Type B pancreatic cell (in vitro differentiated cells): ENCODE measurements around the gene LRMDA. TPM values are rescaled to one million over a fixed set of nuclear protein-coding genes. Genes with fewer than 3 reads are reported as not detected.

ENCODE experiments used
- DNase-seq: peaks from one replicate; pipeline ENCODE4 v3.0.0; 2021; ENCODE audit warnings: mixed read lengths; ENCODE audit not compliant: unreplicated experiment; ENCODE audit errors: extremely low spot score
- H3K27ac Mint-ChIP-seq: 2 replicates; pipeline ENCODE4 v1.8.0; 2021; ENCODE audit warnings: mild to moderate bottlenecking, mixed read lengths
- H3K27me3 Mint-ChIP-seq: 2 replicates; pipeline ENCODE4 v1.8.0; 2021; ENCODE audit warnings: mixed read lengths
- H3K36me3 Mint-ChIP-seq: 2 replicates; pipeline ENCODE4 v1.8.0; 2021; ENCODE audit warnings: mixed read lengths
- H3K4me1 Mint-ChIP-seq: one replicate; pipeline ENCODE4 v1.8.0; 2021; ENCODE audit warnings: mixed read lengths; ENCODE audit not compliant: unreplicated experiment
- H3K4me3 Mint-ChIP-seq: 2 replicates; pipeline ENCODE4 v1.8.0; 2021; ENCODE audit warnings: mild to moderate bottlenecking, mixed read lengths
- H3K9me3 Mint-ChIP-seq: 2 replicates; pipeline ENCODE4 v1.8.0; 2021; ENCODE audit warnings: mixed read lengths
- CTCF ChIP-seq: fragments of 200-600 bp; sonication (generic); conservative IDR thresholded peaks from 2 replicates; pipeline ENCODE4 v1.5.0; 2021; ENCODE audit warnings: antibody characterized with exemption, mild to moderate bottlenecking
- total RNA-seq: library from RNA; stranded (reverse); gene quantifications from 2 replicates; pipeline ENCODE4 v1.2.1, GENCODE V29; 2021; ENCODE audit warnings: low replicate concordance

LRMDA gene
- total RNA-seq, 1 donor from 2014 or later, result 2.0 TPM

- H3K4me3 Mint-ChIP-seq, result peak overlapping the region; percentile 9
These were observed 180.0 kb downstream of the LRMDA start for GRCh38 chr10:75611172-75611992.

GRCh38 chr10:75611993-75612372, 180.6 kb downstream of the LRMDA start:
- Mint-ChIP-seq H3K4me1 (peaks cover 47% of the 10 kb centered on the region), H3K36me3 (peaks cover 7% of the 10 kb centered on the region), H3K27me3 (peaks cover 56% of the 10 kb centered on the region), H3K9me3 (no peaks in the 10 kb centered on the region), H3K4me3 (peak overlapping the region; percentile 9), H3K27ac (no peak overlapping the region)
- no peak for TF ChIP-seq CTCF
- DNase-seq, result no peak

More at GRCh38 chr10:75611172-75611992, 180.0 kb downstream of the LRMDA start:
- no peak overlapping the region for H3K27ac Mint-ChIP-seq
- peaks cover 55% of the 10 kb centered on the region for H3K27me3 Mint-ChIP-seq
- H3K9me3 Mint-ChIP-seq, result no peaks in the 10 kb centered on the region
- no peak for TF ChIP-seq CTCF
- H3K4me1 Mint-ChIP-seq, result peaks cover 46% of the 10 kb centered on the region
- DNase-seq, result no peak
- peaks cover 7% of the 10 kb centered on the region for H3K36me3 Mint-ChIP-seq

- Mint-ChIP-seq H3K36me3 (peaks cover 7% of the 10 kb centered on the region), H3K4me1 (peaks cover 47% of the 10 kb centered on the region), H3K27ac (no peak overlapping the region), H3K9me3 (no peaks in the 10 kb centered on the region), H3K4me3 (peak overlapping the region; percentile 53), H3K27me3 (peaks cover 55% of the 10 kb centered on the region)
- no peak for TF ChIP-seq CTCF
- DNase-seq, result no peak
These were observed 181.7 kb downstream of the LRMDA start for GRCh38 chr10:75612904-75613684.

GRCh38 chr10:75613685-75614504, 182.5 kb downstream of the LRMDA start:
- DNase-seq, result no peak
- TF ChIP-seq CTCF, result no peak
- H3K27me3 Mint-ChIP-seq, result peaks cover 50% of the 10 kb centered on the region
- peaks cover 47% of the 10 kb centered on the region for H3K4me1 Mint-ChIP-seq
- H3K9me3 Mint-ChIP-seq, result no peaks in the 10 kb centered on the region
- peaks cover 7% of the 10 kb centered on the region for H3K36me3 Mint-ChIP-seq
- peak overlapping the region; percentile 53 for H3K4me3 Mint-ChIP-seq
- H3K27ac Mint-ChIP-seq, result peak overlapping the region; percentile 36

GRCh38 chr10:75616076-75616475, 184.7 kb downstream of the LRMDA start:
- H3K36me3 Mint-ChIP-seq, result no peaks in the 10 kb centered on the region
- no peaks in the 10 kb centered on the region for H3K9me3 Mint-ChIP-seq
- peaks cover 54% of the 10 kb centered on the region for H3K27me3 Mint-ChIP-seq
- DNase-seq, result no peak
- H3K4me1 Mint-ChIP-seq, result peaks cover 41% of the 10 kb centered on the region
- TF ChIP-seq CTCF, result no peak
- no peak overlapping the region for H3K27ac Mint-ChIP-seq
- H3K4me3 Mint-ChIP-seq, result no peak overlapping the region
